ENCODE measurements around the gene ANGPTL2.

- TF ChIP-seq CTCF (IDR thresholded peaks at IDR 0.05) (no peak), POLR2A (IDR thresholded peaks at IDR 0.05) (no peak)
These were observed 47.1 kb upstream of the ANGPTL2 start for GRCh38 chr9:127169575-127169883.
